Pons (tissue), 1 donor: ENCODE results near the gene COL15A1.

Source experiments
- DNase-seq: peaks from one replicate; pipeline ENCODE4 v3.0.0-alpha.2; 2016; ENCODE audit warnings: low spot score

COL15A1 gene

DNA sequence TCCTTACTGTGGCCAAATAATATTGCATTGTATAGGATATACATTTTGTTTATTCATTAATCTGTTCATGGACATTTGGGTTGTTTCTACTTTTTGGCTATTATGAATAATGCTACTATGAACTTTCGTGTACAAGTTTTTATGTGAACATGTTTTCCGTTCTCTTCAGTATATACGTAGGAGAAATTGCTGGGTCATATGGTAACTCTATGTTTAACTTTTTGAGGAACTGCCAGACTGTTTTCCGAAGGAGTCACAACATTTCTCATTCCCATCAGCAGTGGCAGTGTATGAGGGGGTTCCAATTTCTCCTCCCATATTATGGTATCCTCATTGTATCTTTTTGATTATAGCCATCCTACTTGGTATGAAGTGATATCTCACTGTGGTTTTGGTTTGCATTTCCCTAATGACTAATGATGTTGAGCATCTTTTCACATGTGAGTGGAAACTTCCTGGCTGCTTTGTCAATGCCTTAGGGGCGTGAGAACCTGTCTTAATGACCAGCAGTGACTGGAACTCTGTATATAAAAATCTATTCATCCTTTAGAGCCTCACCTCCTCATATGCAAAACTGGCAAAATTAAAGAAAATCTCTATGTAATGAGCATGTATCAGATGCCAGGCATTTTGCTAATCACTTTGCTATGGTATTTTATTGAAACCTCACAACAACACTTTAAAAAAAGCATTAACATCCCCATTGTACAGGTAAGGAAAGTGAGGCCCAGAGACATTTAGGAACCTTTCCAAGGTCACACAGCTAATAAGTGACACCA is 113.4 kb downstream of the COL15A1 start:
- DNase-seq, result peak; percentile 58

- DNase-seq, result peak; percentile 86
Measured at GRCh38 chr9:99057665-99058625, 114.2 kb downstream of the COL15A1 start.

DNA sequence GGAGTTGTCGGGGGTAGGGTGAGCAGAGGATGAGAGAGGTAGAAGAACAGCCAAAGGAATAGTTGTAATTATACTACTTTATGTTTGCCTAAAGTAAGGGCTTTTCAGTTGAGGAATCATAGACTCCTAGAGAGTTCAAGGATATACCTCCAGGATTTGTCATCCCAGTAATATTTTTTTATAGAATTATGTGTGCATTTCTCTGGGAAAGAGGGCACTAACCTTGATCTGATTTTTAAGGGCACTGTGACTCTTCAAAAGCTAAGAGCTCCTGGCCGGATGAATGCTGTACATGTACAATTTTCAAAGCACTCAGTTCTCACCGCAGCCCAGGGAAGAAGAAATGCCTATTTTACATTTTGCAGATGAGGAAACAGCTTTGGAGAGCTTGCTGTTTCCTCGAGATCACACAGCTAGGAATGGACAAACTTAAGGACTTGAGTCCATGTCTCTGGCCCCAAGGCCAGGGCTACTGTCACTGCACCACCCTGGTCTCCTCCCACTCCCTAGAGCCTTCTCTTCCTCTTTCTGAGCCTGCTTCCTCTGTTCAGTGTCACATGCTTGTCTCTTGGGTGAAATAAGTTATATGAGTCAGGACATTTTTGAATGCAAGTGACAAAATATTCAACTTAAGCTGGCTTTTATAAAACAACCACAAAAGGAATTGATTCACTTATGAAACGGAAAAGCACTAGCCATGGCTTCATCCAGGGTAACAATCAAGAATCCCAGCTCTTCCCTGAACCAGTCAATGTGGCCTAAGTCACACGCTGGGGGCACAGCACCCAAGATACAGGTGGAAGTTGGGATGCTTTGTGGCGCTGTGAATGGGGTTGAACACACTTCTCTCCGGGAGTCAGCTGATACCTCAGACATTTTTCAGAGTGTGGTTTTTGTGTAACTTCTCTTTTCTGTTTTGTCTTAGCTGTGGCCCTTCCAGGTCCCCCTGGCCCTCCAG is 115.5 kb downstream of the COL15A1 start:
- DNase-seq, result peak; percentile 85

DNA sequence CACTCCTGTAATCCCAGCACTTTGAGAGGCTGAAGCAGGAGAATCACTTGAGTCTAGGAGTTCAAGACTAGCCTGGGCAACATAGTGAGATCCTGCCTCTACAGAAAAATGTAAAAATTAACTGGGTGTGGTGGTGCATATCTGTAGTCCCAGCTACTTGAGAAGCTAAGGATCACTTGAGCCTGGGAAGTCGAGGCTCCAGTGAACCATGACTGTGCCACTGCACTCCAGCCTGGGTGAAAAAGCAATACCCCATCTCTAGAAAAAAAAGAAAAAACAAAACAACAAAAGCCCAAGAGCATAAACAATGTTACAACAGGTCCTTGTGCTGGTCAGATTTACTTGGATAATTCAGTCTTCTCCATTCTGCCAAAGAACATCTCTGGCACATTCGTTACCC is 116.9 kb downstream of the COL15A1 start:
- DNase-seq, result no peak

DNA sequence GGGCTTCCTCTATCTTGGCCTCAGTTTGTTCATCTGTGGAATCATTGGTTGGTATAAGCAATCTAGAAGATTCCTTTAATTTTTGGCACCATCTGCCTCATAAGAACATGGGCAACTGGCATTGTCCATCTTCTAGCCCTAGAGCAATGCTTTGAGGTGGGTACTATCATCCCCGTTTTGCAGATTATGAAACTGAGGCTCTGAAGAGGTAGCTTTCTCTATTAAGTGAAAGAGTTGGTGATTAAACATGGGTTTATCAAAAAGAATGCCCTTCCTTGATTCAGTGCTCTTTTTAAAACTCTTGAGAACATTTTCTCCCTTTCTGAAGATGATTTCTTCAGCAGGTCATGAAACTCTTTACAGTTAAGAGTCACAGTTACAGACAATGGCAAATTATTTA is 118.8 kb downstream of the COL15A1 start:
- DNase-seq, result no peak

DNA sequence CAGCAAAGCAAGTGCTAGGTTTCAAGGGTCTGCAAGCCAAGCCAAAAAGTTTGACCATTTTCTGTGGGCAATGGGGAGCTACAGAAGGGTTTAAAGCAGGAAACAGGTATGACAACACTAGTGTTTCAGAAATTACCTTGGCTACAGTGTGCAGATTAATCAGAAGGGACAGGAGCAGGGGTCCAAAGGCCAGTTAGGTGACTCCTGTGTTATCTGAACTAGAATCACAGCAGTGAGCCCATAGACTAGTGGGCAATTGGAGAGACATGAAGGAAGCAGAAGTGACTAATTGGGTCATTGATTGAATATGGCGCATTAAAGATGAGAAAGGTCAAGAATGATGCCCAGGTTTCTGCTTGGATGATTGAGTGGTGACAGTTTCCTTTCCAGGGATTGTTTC is 119.8 kb downstream of the COL15A1 start:
- DNase-seq, result no peak

DNA sequence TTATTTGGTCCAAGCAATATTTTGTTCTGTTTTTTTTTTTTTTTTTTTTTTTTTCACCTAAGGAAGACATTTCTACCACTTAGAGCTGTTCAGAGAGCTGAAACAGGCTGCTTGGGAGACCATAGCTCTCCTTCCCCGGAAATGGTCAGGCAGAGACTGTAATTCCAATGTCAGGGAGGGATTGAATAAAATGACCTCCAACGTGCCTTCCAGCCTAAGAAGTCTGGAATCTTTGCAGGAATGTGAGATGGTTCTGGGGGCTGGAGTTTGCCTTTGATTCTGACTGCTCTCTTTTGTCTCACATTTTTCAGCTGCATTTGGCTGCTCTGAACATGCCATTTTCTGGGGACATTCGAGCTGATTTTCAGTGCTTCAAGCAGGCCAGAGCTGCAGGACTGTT is 122.9 kb downstream of the COL15A1 start:
- DNase-seq, result no peak

DNA sequence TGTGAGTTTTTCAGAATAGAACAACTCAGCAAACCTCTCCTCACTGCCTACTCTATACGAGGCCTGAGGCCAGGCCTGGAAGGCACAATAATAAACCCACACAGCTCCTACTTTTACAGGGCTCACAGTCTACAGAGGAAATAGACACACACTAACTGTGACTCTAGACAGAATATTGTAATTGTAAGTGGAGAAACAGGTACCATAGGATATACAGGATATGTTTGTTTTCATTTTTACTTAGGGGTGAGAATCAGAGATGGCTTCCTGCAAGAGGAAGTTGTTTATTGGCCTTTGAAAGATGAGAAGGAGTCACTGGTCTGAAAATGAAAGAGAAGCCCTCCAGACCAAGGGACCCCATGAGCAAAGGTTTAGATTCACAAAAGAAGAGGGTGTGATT is 125.4 kb downstream of the COL15A1 start:
- DNase-seq, result no peak

- DNase-seq, result no peak
Measured at GRCh38 chr9:99069546-99069945, 125.8 kb downstream of the COL15A1 start.

GRCh38 chr9:99070681-99071080 is 127.0 kb downstream of the COL15A1 start:
- no peak for DNase-seq

DNA sequence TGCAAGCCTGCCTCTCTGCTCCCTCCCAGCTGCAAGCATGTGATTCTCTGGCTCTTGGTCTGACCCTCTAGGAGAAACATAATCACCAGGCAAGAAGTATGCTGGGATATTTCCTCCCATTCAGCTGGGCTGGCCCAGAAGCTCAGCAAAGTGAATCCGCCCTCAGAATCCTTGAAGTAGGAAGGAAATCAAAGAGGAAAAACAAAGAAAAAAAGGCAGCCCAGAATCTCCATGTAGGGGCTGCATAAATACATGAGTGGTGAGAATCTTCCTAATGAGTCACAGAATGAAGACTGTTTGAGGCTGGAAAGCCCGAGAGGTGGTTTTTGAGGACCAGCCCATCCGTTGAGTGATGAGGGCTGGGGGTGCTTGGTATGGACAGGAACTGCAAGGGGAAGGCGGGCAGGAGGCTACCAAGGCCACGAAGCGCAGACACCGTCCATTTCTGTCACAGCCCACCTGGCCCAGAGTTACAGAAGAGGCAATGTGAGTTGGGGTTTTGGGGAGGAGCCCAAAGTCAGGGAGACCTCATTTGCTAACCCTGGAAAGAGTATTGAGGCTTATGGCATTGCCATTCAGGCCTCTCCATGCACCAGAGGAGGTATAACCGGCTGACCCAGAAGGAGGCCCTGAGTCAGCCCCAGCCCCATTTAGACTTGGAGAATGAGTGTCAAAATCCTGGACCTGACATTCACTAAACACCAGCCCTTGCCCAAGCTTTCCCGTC is 127.8 kb downstream of the COL15A1 start:
- no peak for DNase-seq

DNA sequence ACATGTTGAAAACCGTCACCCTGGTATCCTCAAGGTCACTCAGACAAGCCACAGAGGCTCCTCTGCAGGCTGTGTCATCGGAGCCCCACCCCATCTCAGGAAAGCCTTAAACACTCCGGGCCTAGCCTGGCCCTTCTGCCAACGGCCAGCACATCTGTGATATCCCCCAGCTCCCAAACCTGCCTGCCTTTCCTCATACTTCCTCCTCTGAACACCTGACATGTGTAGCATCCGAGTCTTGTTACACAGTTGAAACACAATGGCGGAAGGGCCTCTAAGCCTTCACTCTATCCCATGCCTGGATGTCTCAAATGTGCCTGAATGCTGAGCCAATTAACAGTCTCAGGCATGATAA is 128.3 kb downstream of the COL15A1 start:
- DNase-seq, result no peak

- no peak for DNase-seq
Measured at GRCh38 chr9:99073347-99073746, 129.6 kb downstream of the COL15A1 start.

GRCh38 chr9:99073985-99074901 is 130.5 kb downstream of the COL15A1 start:
- no peak for DNase-seq

DNA sequence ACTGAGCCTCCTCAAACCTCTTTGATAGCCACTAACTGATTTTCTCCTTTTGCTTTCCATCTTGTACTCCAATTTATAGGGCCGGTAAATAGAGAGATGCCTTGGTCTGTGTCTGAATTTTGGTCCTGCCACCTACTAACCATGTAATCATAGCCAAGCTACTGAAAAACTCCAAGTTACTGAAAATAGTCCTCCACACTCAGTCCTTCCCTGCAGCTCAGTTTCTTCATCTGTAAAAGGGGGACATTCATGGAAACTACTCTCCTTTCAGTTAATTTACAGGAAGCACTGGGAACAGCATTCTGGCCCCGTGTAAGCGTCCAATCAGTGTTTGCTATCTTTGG is 131.2 kb downstream of the COL15A1 start:
- no peak for DNase-seq

- no peak for DNase-seq
Measured at GRCh38 chr9:99075246-99075912, 131.7 kb downstream of the COL15A1 start.

DNA sequence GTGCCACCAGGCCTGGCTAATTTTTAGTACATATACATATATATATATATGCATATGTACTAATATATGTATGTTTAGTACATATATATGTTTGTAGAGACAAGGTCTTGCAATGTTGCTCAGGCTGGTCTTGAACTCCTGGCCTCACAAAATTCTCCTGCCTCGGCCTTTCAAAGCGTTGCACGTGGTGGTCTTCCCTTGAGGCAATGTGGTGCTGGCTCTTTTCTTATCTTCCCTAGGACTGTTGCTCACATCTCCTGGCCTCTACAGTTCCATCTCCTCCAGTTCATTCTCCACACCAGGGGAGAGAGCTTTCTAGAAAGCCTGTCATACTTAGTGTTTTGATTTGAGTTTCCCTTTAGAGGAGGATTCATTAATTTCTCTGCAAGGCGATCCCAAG is 132.3 kb downstream of the COL15A1 start:
- DNase-seq, result no peak

- peak; percentile 26 for DNase-seq
Measured at GRCh38 chr9:99076483-99077171, 132.9 kb downstream of the COL15A1 start.

DNA sequence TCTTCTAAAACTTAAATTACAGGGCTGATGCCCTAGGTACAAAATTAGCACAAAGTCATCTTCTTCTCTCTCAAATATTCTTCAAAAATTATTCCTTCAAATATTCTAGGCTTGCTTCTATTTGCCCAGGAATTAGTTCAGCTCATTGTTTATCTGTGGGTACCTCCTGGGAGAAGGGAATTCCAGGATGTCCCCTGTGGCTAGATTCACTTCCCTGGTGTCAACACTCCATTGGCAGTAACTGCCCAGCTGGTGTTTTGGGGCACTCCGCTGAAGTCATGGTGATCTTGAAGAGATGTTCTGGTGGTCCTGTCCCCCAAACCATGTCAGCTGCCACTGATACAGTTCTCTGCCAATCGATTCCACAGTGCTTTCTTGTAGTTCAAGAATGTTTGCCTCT is 135.0 kb downstream of the COL15A1 start:
- no peak for DNase-seq
